ENCODE results near the gene PRDM15. TPM values are rescaled to one million over a fixed set of nuclear protein-coding genes. Genes with fewer than 3 reads are reported as not detected.

The PRDM15 gene
- total RNA-seq, 1 experiment from 2014 or later, result 10.4 TPM

- Mint-ChIP-seq H3K36me3 (ENCODE audit: insufficient read depth, unreplicated experiment) (peaks cover 83% of the 10 kb centered on the region), H3K4me3 (ENCODE audit: low read depth, unreplicated experiment) (peak overlapping the region; percentile 76), H3K9me3 (ENCODE audit: low read depth, unreplicated experiment) (no peaks in the 10 kb centered on the region), H3K4me1 (ENCODE audit: low read depth, unreplicated experiment) (peaks cover 56% of the 10 kb centered on the region), H3K27me3 (ENCODE audit: unreplicated experiment) (no peaks in the 10 kb centered on the region), H3K27ac (ENCODE audit: unreplicated experiment) (peak overlapping the region; percentile 83)
- CTCF ChIA-PET, result interaction anchor here (1.5 kb wide), 1 partner anchor 87 kb away, joined by 7 read pairs; no protein-coding TSS in a partner anchor
- intact Hi-C loops (cut with micrococcal nuclease; ENCODE audit: unreplicated experiment), result loop anchor here (5.0 kb wide), 1 partner anchor 103 kb away; no protein-coding TSS in a partner anchor
- no peak for DNase-seq
- no peak for TF ChIP-seq CTCF (IDR thresholded peaks at IDR 0.05; ENCODE audit: unreplicated experiment)
- BruUV-seq (replicated peaks), result TSS peak; percentile 68
Measured at GRCh38 chr21:41765420-41765821, 113.7 kb downstream of the PRDM15 start.

GRCh38 chr21:41764558-41765419 is 114.4 kb downstream of the PRDM15 start:
- intact Hi-C loops (cut with micrococcal nuclease; ENCODE audit: unreplicated experiment), result loop anchor here (5.0 kb wide), 1 partner anchor 102 kb away; no protein-coding TSS in a partner anchor
- H3K36me3 Mint-ChIP-seq (ENCODE audit: insufficient read depth, unreplicated experiment), result peaks cover 89% of the 10 kb centered on the region
- peaks cover 62% of the 10 kb centered on the region for H3K4me1 Mint-ChIP-seq (ENCODE audit: low read depth, unreplicated experiment)
- peak overlapping the region; percentile 76 for H3K4me3 Mint-ChIP-seq (ENCODE audit: low read depth, unreplicated experiment)
- DNase-seq, result peak; percentile 39
- CTCF ChIA-PET, result interaction anchor here (0.7 to 2.0 kb wide), 4 partner anchors 9 to 152 kb away, joined by 3 to 11 read pairs (median 6); no protein-coding TSS in a partner anchor
- H3K27me3 Mint-ChIP-seq (ENCODE audit: unreplicated experiment), result no peaks in the 10 kb centered on the region
- H3K27ac Mint-ChIP-seq (ENCODE audit: unreplicated experiment), result peak overlapping the region; percentile 83
- TF ChIP-seq CTCF (IDR thresholded peaks at IDR 0.05; ENCODE audit: unreplicated experiment), result no peak
- no peaks in the 10 kb centered on the region for H3K9me3 Mint-ChIP-seq (ENCODE audit: low read depth, unreplicated experiment)
- no TSS peak for BruUV-seq (replicated peaks)

- peak overlapping the region; percentile 76 for H3K4me3 Mint-ChIP-seq (ENCODE audit: low read depth, unreplicated experiment)
- H3K27ac Mint-ChIP-seq (ENCODE audit: unreplicated experiment), result peak overlapping the region; percentile 83
- intact Hi-C loops (cut with micrococcal nuclease; ENCODE audit: unreplicated experiment), result no loop called here
- peaks cover 60% of the 10 kb centered on the region for H3K4me1 Mint-ChIP-seq (ENCODE audit: low read depth, unreplicated experiment)
- no TSS peak for BruUV-seq (replicated peaks)
- no peak for TF ChIP-seq CTCF (IDR thresholded peaks at IDR 0.05; ENCODE audit: unreplicated experiment)
- CTCF ChIA-PET, result interaction anchor here (0.6 to 2.0 kb wide), 5 partner anchors 10 to 152 kb away, joined by 3 to 11 read pairs (median 5); no protein-coding TSS in a partner anchor
- no peaks in the 10 kb centered on the region for H3K27me3 Mint-ChIP-seq (ENCODE audit: unreplicated experiment)
- DNase-seq, result no peak
- H3K9me3 Mint-ChIP-seq (ENCODE audit: low read depth, unreplicated experiment), result no peaks in the 10 kb centered on the region
- H3K36me3 Mint-ChIP-seq (ENCODE audit: insufficient read depth, unreplicated experiment), result peaks cover 86% of the 10 kb centered on the region
Measured at GRCh38 chr21:41763996-41764395, 115.1 kb downstream of the PRDM15 start.

GRCh38 chr21:41763398-41763931 is 115.7 kb downstream of the PRDM15 start:
- intact Hi-C loops (cut with micrococcal nuclease; ENCODE audit: unreplicated experiment), result no loop called here
- no peak for TF ChIP-seq CTCF (IDR thresholded peaks at IDR 0.05; ENCODE audit: unreplicated experiment)
- Mint-ChIP-seq H3K27ac (ENCODE audit: unreplicated experiment) (peak overlapping the region; percentile 58), H3K4me1 (ENCODE audit: low read depth, unreplicated experiment) (peaks cover 57% of the 10 kb centered on the region), H3K36me3 (ENCODE audit: insufficient read depth, unreplicated experiment) (peaks cover 82% of the 10 kb centered on the region), H3K4me3 (ENCODE audit: low read depth, unreplicated experiment) (peak overlapping the region; percentile 76), H3K27me3 (ENCODE audit: unreplicated experiment) (no peaks in the 10 kb centered on the region), H3K9me3 (ENCODE audit: low read depth, unreplicated experiment) (no peaks in the 10 kb centered on the region)
- CTCF ChIA-PET, result interaction anchor here (0.6 to 2.0 kb wide), 3 partner anchors 11 to 151 kb away, joined by 5 to 11 read pairs (median 5); no protein-coding TSS in a partner anchor
- no peak for DNase-seq
- BruUV-seq (replicated peaks), result no TSS peak

Data from Calu3 (cell line).